Pancreas (tissue), 10 donors: ENCODE data around the gene PLPPR3. TPM values are rescaled to one million over a fixed set of nuclear protein-coding genes. Genes with fewer than 3 reads are reported as not detected.
"Not testable (repeated sequence)": the region's sequence is repeated elsewhere in the genome, so short reads cannot be mapped to it uniquely, and the experiment has no call there.

Experiments
- ATAC-seq, 4 donors: fragments of 200-7000 bp; cut with Tn5 transposase; one replicate each; pipeline versions ENCODE4 v1.8.0 to v1.9.1; 2020; ENCODE audit warnings: mild to moderate bottlenecking in 4 of 4, moderate library complexity in 4 of 4
- DNase-seq, 6 donors: peaks; one replicate each; pipeline ENCODE4 v3.0.0-alpha.2; 2020
- FAIRE-seq: peaks from 2 replicates; lab custom pipeline; 2012; peaks lifted over from hg19 to GRCh38; lab: Jason Lieb, UNC
- H3K27ac ChIP-seq, 4 donors: fragments of 200-600 bp; sonication (generic); 1 replicate in 3 of 4; 2 replicates in 1 of 4; pipeline versions ENCODE4 v1.5.0 to v1.8.0; 2020
- H3K27me3 ChIP-seq, 4 donors: fragments of 200-600 bp; one replicate each; pipeline ENCODE4 v1.8.0; 2021
- H3K36me3 ChIP-seq, 3 donors: fragments of 200-600 bp; sonication (generic) in 1 of 3; one replicate each; pipeline versions ENCODE4 v1.5.0 to v1.8.0; 2020 to 2021
- H3K4me1 ChIP-seq, 3 donors: fragments of 200-600 bp; one replicate each; pipeline ENCODE4 v1.8.0; 2021
- H3K4me3 ChIP-seq, 4 donors: fragments of 200-600 bp; sonication (generic) in 2 of 4; one replicate each; pipeline versions ENCODE4 v1.5.0 to v1.8.0; 2020 to 2021
- H3K9me3 ChIP-seq, 4 donors: fragments of 200-600 bp; one replicate each; pipeline ENCODE4 v1.8.0; 2021
- CTCF ChIP-seq, 4 donors: fragments of 200-600 bp; sonication (generic) in 3 of 4; IDR thresholded peaks; one replicate each; pipeline versions ENCODE4 v1.5.0 to v1.8.0; 2021; ENCODE audit warnings: antibody characterized with exemption in 4 of 4
- WGBS, 2 donors: extraction: QIAGEN DNeasy Blood & Tissue Kit; methylation state at CpG; one replicate each; pipeline ENCODE4 v1.1.7; 2013; 5-methylcytosine and 5-hydroxymethylcytosine counted together
- intact Hi-C, 3 donors: fragments of 100-400 bp; cut with DNase I; formaldehyde crosslinking; loops; one replicate each; pipeline versions ENCODE4 v1.11.1 to v1.14.2; 2022
- polyA plus RNA-seq, 2 donors: library from polyadenylated mRNA; stranded (reverse); fragments of 200-250 nt; gene quantifications; one replicate each; pipeline ENCODE4 v1.2.3, GENCODE V29; 2013
- total RNA-seq, 6 donors: library from RNA; stranded (reverse); fragmentation: NEBNext Ultra II Directional in 4 of 6; extraction: Animal tissue kit (Norgen Biotek cat#: 25700) in 4 of 6; gene quantifications; one replicate each; pipeline versions ENCODE4 v1.2.1 to v1.2.4, GENCODE V29; 2021 to 2023
- donor health status: healthy with polysubstance abuse.
- donor health status: DM: no; HTN: no; CAD: no; lungs with moderate emphysema.
- donor health status: DM: no; HTN: no; CAD: no.
- donor health status: control.
- donor health status: control.
- donor health status: Bipolar disorder and iron deficiency.
- donor health status: DM: yes; HTN: yes; CAD: no.
- donor health status: DM: no; HTN: no; CAD: no.
- donor health status: DM: no; HTN: no; CAD: no.
- donor health status: DM: yes; HTN: yes; CAD: no.

The PLPPR3 gene
- total and polyA plus RNA-seq, 8 donors, result 0.05 to 0.38 TPM; not detected in 6

GRCh38 chr19:821231-821824, 427 bp downstream of the PLPPR3 start:
- DNase-seq, result peak in 3 of 6 donors; percentile 42 to 68 (median 60)
- no peak overlapping the region for H3K27ac ChIP-seq
- FAIRE-seq, result no peak
- ATAC-seq, result peak in 1 of 4 donors; percentile 35
- 4% methylated on average over 28 to 64 of the region's 64 CpGs for WGBS, 2 donors
- peaks cover 0 to 5% (median 0%) of the 10 kb centered on the region in 3 donors for H3K4me1 ChIP-seq
- no peaks in the 10 kb centered on the region for H3K36me3 ChIP-seq
- peaks cover 0 to 9% (median 3%) of the 10 kb centered on the region in 4 donors for H3K27me3 ChIP-seq
- peak overlapping the region in 2 of 4 donors; percentile 13 to 33 for H3K4me3 ChIP-seq
- no peak for TF ChIP-seq CTCF (IDR thresholded peaks at IDR 0.05)
- no peaks in the 10 kb centered on the region for H3K9me3 ChIP-seq
- intact Hi-C loops, result no loop called here

- WGBS, 2 donors, result 89 to 98% methylated on average over 5 of the region's 5 CpGs
- DNase-seq, H3K27ac ChIP-seq, H3K27me3 ChIP-seq, FAIRE-seq, ATAC-seq, intact Hi-C loops, H3K9me3 ChIP-seq, H3K36me3 ChIP-seq, H3K4me3 ChIP-seq, H3K4me1 ChIP-seq: not testable (repeated sequence)
These were observed 1.5 kb downstream of the PLPPR3 start for GRCh38 chr19:820212-820611.

GRCh38 chr19:816500-816857, 5.3 kb downstream of the PLPPR3 start:
- DNase-seq (no peak), FAIRE-seq (no peak), ATAC-seq (no peak)
- peaks cover under 1 to 11% (median 4%) of the 10 kb centered on the region in 3 donors for H3K36me3 ChIP-seq
- no peak overlapping the region for H3K27ac ChIP-seq
- H3K9me3 ChIP-seq, result no peaks in the 10 kb centered on the region
- H3K4me3 ChIP-seq, result no peak overlapping the region
- H3K27me3 ChIP-seq, result no peaks in the 10 kb centered on the region
- WGBS, 2 donors, result 96 to 98% methylated on average over 2 of the region's 2 CpGs
- no peak for TF ChIP-seq CTCF (IDR thresholded peaks at IDR 0.05)
- no peaks in the 10 kb centered on the region for H3K4me1 ChIP-seq
- intact Hi-C loops, result no loop called here

- intact Hi-C loops, result no loop called here
- no peak for ATAC-seq
- H3K27ac ChIP-seq, result no peak overlapping the region
- DNase-seq, result no peak
- no peaks in the 10 kb centered on the region for H3K9me3 ChIP-seq
- WGBS, 2 donors, result 94 to 95% methylated on average over 12 to 13 of the region's 13 CpGs
- H3K36me3 ChIP-seq, result peaks cover 4 to 16% (median 6%) of the 10 kb centered on the region in 3 donors
- no peak overlapping the region for H3K4me3 ChIP-seq
- FAIRE-seq, result no peak
- H3K27me3 ChIP-seq, result no peaks in the 10 kb centered on the region
- H3K4me1 ChIP-seq, result no peaks in the 10 kb centered on the region
- TF ChIP-seq CTCF (IDR thresholded peaks at IDR 0.05), result no peak
These were observed 5.8 kb downstream of the PLPPR3 start for GRCh38 chr19:815775-816499.

GRCh38 chr19:815079-815774, 6.5 kb downstream of the PLPPR3 start:
- Histone ChIP-seq H3K4me1 (no peaks in the 10 kb centered on the region), H3K27me3 (no peaks in the 10 kb centered on the region), H3K36me3 (peaks cover 10 to 23% (median 13%) of the 10 kb centered on the region in 3 donors), H3K27ac (no peak overlapping the region), H3K4me3 (no peak overlapping the region), H3K9me3 (no peaks in the 10 kb centered on the region)
- intact Hi-C loops, result no loop called here
- no peak for TF ChIP-seq CTCF (IDR thresholded peaks at IDR 0.05)
- ATAC-seq (peak in 2 of 4 donors; percentile 5), FAIRE-seq (no peak), DNase-seq (peak in 1 of 6 donors; percentile 46)
- WGBS, 2 donors, result 93 to 94% methylated on average over 43 to 47 of the region's 47 CpGs
